Smooth muscle cell (in vitro differentiated cells): ENCODE data around the gene GABRD. TPM values are rescaled to one million over a fixed set of nuclear protein-coding genes. Genes with fewer than 3 reads are reported as not detected.

Experiments
- DNase-seq: peaks from one replicate; lab custom pipeline; 2025; ENCODE audit not compliant: unreplicated experiment; lab: John Stamatoyannopoulos, UW
- H2AFZ ChIP-seq: fragments of 200-600 bp; sonication (generic); 2 replicates; pipeline ENCODE4 v1.6.0; 2016; ENCODE audit warnings: antibody characterized with exemption, low read depth, mild to moderate bottlenecking
- H3F3A ChIP-seq: fragments of 200-600 bp; sonication (generic); 2 replicates; pipeline ENCODE4 v1.6.0; 2017; ENCODE audit warnings: antibody characterized with exemption, low read depth
- H3K27ac ChIP-seq: fragments of 200-600 bp; sonication (generic); 2 replicates; pipeline ENCODE4 v1.5.1; 2016; ENCODE audit warnings: low read depth, mild to moderate bottlenecking
- H3K27me3 ChIP-seq: fragments of 200-600 bp; sonication (generic); 2 replicates; pipeline ENCODE4 v1.6.1; 2016; ENCODE audit warnings: low read depth, mild to moderate bottlenecking
- H3K36me3 ChIP-seq: fragments of 200-600 bp; sonication (generic); 2 replicates; pipeline ENCODE4 v1.5.1; 2016; ENCODE audit warnings: low read depth
- H3K4me1 ChIP-seq: fragments of 200-600 bp; sonication (generic); 2 replicates; pipeline ENCODE4 v1.5.1; 2016; ENCODE audit warnings: low read depth
- H3K4me2 ChIP-seq: fragments of 200-600 bp; sonication (generic); 2 replicates; pipeline ENCODE4 v1.6.0; 2016; ENCODE audit warnings: mild to moderate bottlenecking
- H3K4me3 ChIP-seq: fragments of 200-600 bp; sonication (generic); 2 replicates; pipeline ENCODE4 v1.5.1; 2016; ENCODE audit warnings: mild to moderate bottlenecking
- H3K79me2 ChIP-seq: fragments of 200-600 bp; sonication (generic); 2 replicates; pipeline ENCODE4 v1.6.0; 2016; ENCODE audit warnings: low read depth, mild to moderate bottlenecking
- H3K9ac ChIP-seq: fragments of 200-600 bp; sonication (generic); 2 replicates; pipeline ENCODE4 v1.6.0; 2016; ENCODE audit warnings: low read depth
- H3K9me3 ChIP-seq: fragments of 200-600 bp; sonication (generic); replicated peaks from 2 replicates; pipeline ENCODE4 v1.5.1; 2016; ENCODE audit warnings: low read depth
- H4K20me1 ChIP-seq: fragments of 200-600 bp; sonication (generic); 2 replicates; pipeline ENCODE4 v1.6.0; 2016; ENCODE audit warnings: low read depth
- CTCF ChIP-seq: fragments of 200-600 bp; sonication (generic); IDR thresholded peaks from 2 replicates; pipeline ENCODE4 v1.5.1; 2017; ENCODE audit warnings: borderline replicate concordance, mild to moderate bottlenecking, antibody characterized with exemption; ENCODE audit not compliant: insufficient read depth, poor library complexity, severe bottlenecking
- WGBS: methylation state at CpG from one replicate; pipeline ENCODE4 v1.1.7; 2016; ENCODE audit warnings: low lambda C conversion rate; 5-methylcytosine and 5-hydroxymethylcytosine counted together
- polyA plus RNA-seq: library from polyadenylated mRNA; unstranded; fragments of >200 nt; fragmentation: Nextera tagmentation; extraction: Ambion mirVana; gene quantifications from 2 replicates; pipeline ENCODE4 v1.2.1, GENCODE V29; 2016
- total RNA-seq: library from RNA; depleted of rRNA; stranded (reverse); fragments of >200 nt; gene quantifications from 2 replicates; pipeline ENCODE4 v1.2.3, GENCODE V29; 2014

Gene GABRD
- total and polyA plus RNA-seq, 2 experiments from 2014 or later = not detected

GRCh38 chr1:2056955-2057590 lies 37.9 kb downstream of the GABRD start:
- no peaks in the 10 kb centered on the region for H3K9me3 ChIP-seq

GRCh38 chr1:2059290-2059953 lies 40.3 kb downstream of the GABRD start:
- H3K4me1 ChIP-seq = no peaks in the 10 kb centered on the region
- H4K20me1 ChIP-seq = no peaks in the 10 kb centered on the region
- no peaks in the 10 kb centered on the region for H3K79me2 ChIP-seq
- H3K4me3 ChIP-seq = no peak overlapping the region
- 97% methylated on average over 35 of the region's 35 CpGs for WGBS
- H3K9ac ChIP-seq = no peak overlapping the region
- no peak overlapping the region for H3K27ac ChIP-seq
- H3K9me3 ChIP-seq = no peaks in the 10 kb centered on the region
- no peaks in the 10 kb centered on the region for H3K36me3 ChIP-seq
- no peak overlapping the region for H3K4me2 ChIP-seq
- no peak for TF ChIP-seq CTCF
- no peak overlapping the region for H2AFZ ChIP-seq
- H3K27me3 ChIP-seq = no peaks in the 10 kb centered on the region
- no peak for DNase-seq
- no peaks in the 10 kb centered on the region for H3F3A ChIP-seq

More at GRCh38 chr1:2056955-2057590, 37.9 kb downstream of the GABRD start:
- H3K36me3 ChIP-seq = no peaks in the 10 kb centered on the region
- H2AFZ ChIP-seq = no peak overlapping the region
- peaks cover 4% of the 10 kb centered on the region for H4K20me1 ChIP-seq
- H3K27ac ChIP-seq = no peak overlapping the region
- H3K79me2 ChIP-seq = no peaks in the 10 kb centered on the region
- H3K4me3 ChIP-seq = no peak overlapping the region
- peaks cover 3% of the 10 kb centered on the region for H3K27me3 ChIP-seq
- no peaks in the 10 kb centered on the region for H3F3A ChIP-seq
- DNase-seq = no peak
- H3K4me1 ChIP-seq = no peaks in the 10 kb centered on the region
- no peak overlapping the region for H3K9ac ChIP-seq
- no peak overlapping the region for H3K4me2 ChIP-seq
- 97% methylated on average over 25 of the region's 25 CpGs for whole genome bisulfite sequencing
- TF ChIP-seq CTCF = no peak

GRCh38 chr1:2060072-2060471 lies 40.9 kb downstream of the GABRD start:
- no peak for DNase-seq
- Histone ChIP-seq H4K20me1 (no peaks in the 10 kb centered on the region), H3K36me3 (no peaks in the 10 kb centered on the region), H2AFZ (no peak overlapping the region), H3K4me1 (no peaks in the 10 kb centered on the region), H3K9me3 (no peaks in the 10 kb centered on the region), H3K79me2 (no peaks in the 10 kb centered on the region), H3K4me2 (no peak overlapping the region), H3K27me3 (no peaks in the 10 kb centered on the region), H3K4me3 (no peak overlapping the region), H3K27ac (no peak overlapping the region), H3F3A (no peaks in the 10 kb centered on the region), H3K9ac (no peak overlapping the region)
- no peak for TF ChIP-seq CTCF
- WGBS = 96% methylated on average over 15 of the region's 15 CpGs
